ENCODE data around the gene PLN. TPM values are rescaled to one million over a fixed set of nuclear protein-coding genes. Genes with fewer than 3 reads are reported as not detected.

PLN gene
- polyA plus RNA-seq, 4 donors, result 0.67 to 14.3 (median 6.2) TPM

DNA sequence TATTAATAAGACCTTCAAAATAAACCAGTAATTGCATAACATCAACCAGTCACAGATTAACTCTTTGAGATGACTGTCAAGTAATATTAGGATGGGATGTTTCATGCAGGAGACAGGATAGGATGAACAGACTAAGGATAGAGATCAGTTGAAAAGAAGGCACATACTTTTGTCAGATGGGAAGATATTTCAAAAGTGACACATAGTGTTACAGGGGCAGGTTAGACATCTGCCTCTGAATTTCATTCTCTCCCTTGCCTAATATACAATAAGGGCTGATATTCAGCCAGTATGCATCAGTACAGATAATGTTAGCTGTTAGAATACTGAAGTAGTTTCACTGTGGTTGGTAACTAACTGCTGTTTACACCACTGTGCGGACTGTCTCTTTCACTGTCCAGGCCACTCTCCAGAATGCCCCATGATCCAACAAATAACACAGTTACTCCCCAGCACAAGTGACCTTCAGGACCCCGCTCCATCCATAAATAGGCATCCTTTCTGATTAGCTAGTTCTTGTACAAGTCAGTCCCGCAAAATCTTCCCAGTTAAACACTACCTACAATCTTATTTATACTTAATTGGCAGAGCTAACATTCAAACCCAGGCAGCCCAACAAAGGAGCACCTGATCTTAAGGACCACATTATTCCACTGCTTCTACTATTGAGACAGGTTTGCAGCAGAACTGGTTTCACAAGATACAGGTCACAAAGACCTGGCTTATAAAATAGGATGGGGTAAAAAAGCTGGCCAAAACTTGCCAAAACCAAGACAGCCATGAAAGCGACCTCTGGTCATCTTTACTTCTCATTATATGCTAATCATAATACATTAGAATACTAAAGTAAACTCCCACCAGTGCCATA is 21.9 kb upstream of the PLN start:
- WGBS, 3 donors, result 82 to 87% (median 86%) methylated on average over 4 of the region's 4 CpGs
- H3K4me1 ChIP-seq (ENCODE audit: control insufficient read depth in 3 of 3, insufficient read depth in 2 of 3, low read depth in 1 of 3, low read length in 2 of 3), result no peaks in the 10 kb centered on the region
- DNase-seq (no peak), FAIRE-seq (no peak)
- no peaks in the 10 kb centered on the region for H3K36me3 ChIP-seq (ENCODE audit: control insufficient read depth in 3 of 3, insufficient read depth in 2 of 3, low read depth in 1 of 3, low read length in 3 of 3)
- H3K4me3 ChIP-seq (ENCODE audit: low read depth in 1 of 3, low read length in 3 of 3), result no peak overlapping the region
- H3K27me3 ChIP-seq (ENCODE audit: control insufficient read depth in 3 of 3, insufficient read depth in 3 of 3, low read length in 3 of 3), result no peaks in the 10 kb centered on the region
- no peaks in the 10 kb centered on the region for H3K9me3 ChIP-seq (ENCODE audit: control insufficient read depth in 2 of 2, insufficient read depth in 1 of 2, low read depth in 1 of 2, low read length in 1 of 2)
- peak overlapping the region in 1 of 3 donors; percentile 14 for H3K27ac ChIP-seq (ENCODE audit: low read depth in 1 of 3, low read length in 2 of 3)

DNA sequence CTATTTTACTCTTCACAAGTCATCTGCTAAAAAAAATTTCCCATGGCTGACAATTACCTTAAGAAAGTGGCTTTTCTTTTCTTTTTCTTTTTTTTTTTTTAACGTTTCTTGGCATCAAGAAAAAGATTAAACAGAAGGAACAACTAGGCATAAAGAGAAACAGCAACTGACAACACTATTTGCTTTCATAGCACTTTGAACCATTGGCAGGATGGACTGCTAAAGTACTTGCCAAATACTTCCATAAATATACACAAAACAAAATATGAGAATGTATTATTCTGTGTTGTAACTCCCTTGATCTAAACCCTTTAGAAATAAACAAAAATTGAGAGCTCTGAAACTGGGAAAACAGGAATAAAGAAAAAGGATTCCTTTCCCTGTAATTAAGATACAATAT is 20.0 kb upstream of the PLN start:
- DNase-seq (no peak), FAIRE-seq (no peak)
- WGBS, 3 donors, result 19 to 41% (median 25%) methylated on average over 1 of the region's 1 CpG
- Histone ChIP-seq H3K27me3 (ENCODE audit: control insufficient read depth in 3 of 3, insufficient read depth in 3 of 3, low read length in 3 of 3) (no peaks in the 10 kb centered on the region), H3K36me3 (ENCODE audit: control insufficient read depth in 3 of 3, insufficient read depth in 2 of 3, low read depth in 1 of 3, low read length in 3 of 3) (no peaks in the 10 kb centered on the region), H3K9me3 (ENCODE audit: control insufficient read depth in 2 of 2, insufficient read depth in 1 of 2, low read depth in 1 of 2, low read length in 1 of 2) (no peaks in the 10 kb centered on the region), H3K4me3 (ENCODE audit: low read depth in 1 of 3, low read length in 3 of 3) (no peak overlapping the region), H3K27ac (ENCODE audit: low read depth in 1 of 3, low read length in 2 of 3) (no peak overlapping the region), H3K4me1 (ENCODE audit: control insufficient read depth in 3 of 3, insufficient read depth in 2 of 3, low read depth in 1 of 3, low read length in 2 of 3) (no peaks in the 10 kb centered on the region)

DNA sequence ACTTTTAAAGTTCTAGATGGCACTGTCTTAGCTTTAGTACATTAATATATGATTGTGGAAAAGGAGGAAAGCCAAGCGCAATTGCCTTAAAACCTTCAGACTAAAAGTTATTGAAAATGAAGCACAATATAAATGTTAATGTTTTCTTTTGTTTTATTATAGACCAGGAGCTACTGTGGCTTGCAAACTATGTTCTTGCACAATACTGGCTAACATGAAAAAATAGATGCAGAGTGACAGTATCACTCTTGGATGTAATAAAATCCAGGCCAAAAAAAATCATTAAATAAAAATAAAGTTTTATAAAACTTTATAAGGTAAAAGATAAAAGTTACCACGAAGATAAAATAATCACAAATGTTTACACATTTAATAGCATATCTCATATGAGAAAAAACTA is 18.3 kb upstream of the PLN start:
- H3K27ac ChIP-seq (ENCODE audit: low read depth in 1 of 3, low read length in 2 of 3), result no peak overlapping the region
- no peaks in the 10 kb centered on the region for H3K4me1 ChIP-seq (ENCODE audit: control insufficient read depth in 3 of 3, insufficient read depth in 2 of 3, low read depth in 1 of 3, low read length in 2 of 3)
- FAIRE-seq, result peak; percentile 62
- no peak overlapping the region for H3K4me3 ChIP-seq (ENCODE audit: low read depth in 1 of 3, low read length in 3 of 3)
- H3K9me3 ChIP-seq (ENCODE audit: control insufficient read depth in 2 of 2, insufficient read depth in 1 of 2, low read depth in 1 of 2, low read length in 1 of 2), result no peaks in the 10 kb centered on the region
- no peak for DNase-seq
- H3K36me3 ChIP-seq (ENCODE audit: control insufficient read depth in 3 of 3, insufficient read depth in 2 of 3, low read depth in 1 of 3, low read length in 3 of 3), result no peaks in the 10 kb centered on the region
- H3K27me3 ChIP-seq (ENCODE audit: control insufficient read depth in 3 of 3, insufficient read depth in 3 of 3, low read length in 3 of 3), result no peaks in the 10 kb centered on the region
- 76 to 93% (median 79%) methylated on average over 2 of the region's 2 CpGs for WGBS, 3 donors

DNA sequence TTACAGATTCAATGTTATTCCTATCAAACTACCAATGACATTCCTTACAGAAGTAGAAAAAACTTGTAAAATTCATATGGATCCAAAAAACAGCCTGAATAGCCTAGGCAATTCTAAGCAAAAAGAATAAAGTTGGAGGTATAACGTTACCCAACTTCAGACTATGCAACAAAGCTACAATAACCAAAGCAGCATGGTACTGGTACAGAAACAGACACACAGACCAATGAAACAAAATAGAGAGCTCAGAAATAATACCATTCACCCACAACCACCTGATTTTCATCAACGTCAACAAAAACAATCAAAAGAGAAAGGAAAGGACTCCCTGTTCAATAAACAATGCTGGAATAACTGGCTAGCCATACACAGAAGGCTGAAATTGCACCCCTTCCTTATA is 17.2 kb upstream of the PLN start:
- no peak for FAIRE-seq
- H3K27ac ChIP-seq (ENCODE audit: low read depth in 1 of 3, low read length in 2 of 3), result no peak overlapping the region

DNA sequence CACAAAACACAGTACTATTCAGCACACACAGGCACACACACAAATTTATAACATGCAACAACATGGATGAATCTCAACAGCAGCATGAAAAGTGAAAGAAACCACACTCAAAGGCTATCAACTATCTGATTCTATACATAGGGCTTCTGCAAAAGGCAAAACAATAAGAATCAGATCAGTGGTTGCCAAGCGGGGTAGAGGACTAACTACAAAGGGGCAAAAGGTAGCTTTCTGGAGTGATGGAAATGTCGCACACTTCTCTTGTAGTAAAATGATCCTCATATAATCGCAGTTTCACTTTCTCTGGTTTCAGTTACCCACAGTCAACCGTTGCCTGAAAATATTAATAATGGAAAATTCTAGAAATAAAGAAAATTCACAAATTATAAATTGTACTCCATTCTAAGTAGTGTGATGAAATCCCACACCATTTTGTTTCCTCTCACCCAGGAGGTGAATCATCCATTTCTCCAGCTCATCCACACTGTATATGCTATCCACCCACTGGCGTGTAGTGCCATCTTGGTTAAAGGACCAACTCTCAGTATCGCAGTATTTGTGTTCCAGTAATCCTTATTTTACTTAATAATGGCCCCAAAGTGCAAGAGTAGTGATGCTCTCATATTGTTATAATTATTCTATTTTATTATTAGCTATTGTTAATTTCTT is 12.8 kb upstream of the PLN start:
- FAIRE-seq (no peak), DNase-seq (no peak)
- H3K4me3 ChIP-seq (ENCODE audit: low read depth in 1 of 3, low read length in 3 of 3), result no peak overlapping the region
- no peaks in the 10 kb centered on the region for H3K4me1 ChIP-seq (ENCODE audit: control insufficient read depth in 3 of 3, insufficient read depth in 2 of 3, low read depth in 1 of 3, low read length in 2 of 3)
- WGBS, 3 donors, result 81 to 92% (median 88%) methylated on average over 6 of the region's 6 CpGs
- H3K27ac ChIP-seq (ENCODE audit: low read depth in 1 of 3, low read length in 2 of 3), result no peak overlapping the region
- no peaks in the 10 kb centered on the region for H3K9me3 ChIP-seq (ENCODE audit: control insufficient read depth in 2 of 2, insufficient read depth in 1 of 2, low read depth in 1 of 2, low read length in 1 of 2)
- H3K27me3 ChIP-seq (ENCODE audit: control insufficient read depth in 3 of 3, insufficient read depth in 3 of 3, low read length in 3 of 3), result no peaks in the 10 kb centered on the region
- H3K36me3 ChIP-seq (ENCODE audit: control insufficient read depth in 3 of 3, insufficient read depth in 2 of 3, low read depth in 1 of 3, low read length in 3 of 3), result no peaks in the 10 kb centered on the region

More for the DNA sequence above, 17.2 kb upstream of the PLN start:
- no peaks in the 10 kb centered on the region for H3K27me3 ChIP-seq (ENCODE audit: control insufficient read depth in 3 of 3, insufficient read depth in 3 of 3, low read length in 3 of 3)
- WGBS, 3 donors, result 88 to 93% (median 88%) methylated on average over 2 of the region's 2 CpGs
- H3K36me3 ChIP-seq (ENCODE audit: control insufficient read depth in 3 of 3, insufficient read depth in 2 of 3, low read depth in 1 of 3, low read length in 3 of 3), result no peaks in the 10 kb centered on the region
- H3K4me3 ChIP-seq (ENCODE audit: low read depth in 1 of 3, low read length in 3 of 3), result no peak overlapping the region
- no peak for DNase-seq
- H3K9me3 ChIP-seq (ENCODE audit: control insufficient read depth in 2 of 2, insufficient read depth in 1 of 2, low read depth in 1 of 2, low read length in 1 of 2), result no peaks in the 10 kb centered on the region
- H3K4me1 ChIP-seq (ENCODE audit: control insufficient read depth in 3 of 3, insufficient read depth in 2 of 3, low read depth in 1 of 3, low read length in 2 of 3), result no peaks in the 10 kb centered on the region

DNA sequence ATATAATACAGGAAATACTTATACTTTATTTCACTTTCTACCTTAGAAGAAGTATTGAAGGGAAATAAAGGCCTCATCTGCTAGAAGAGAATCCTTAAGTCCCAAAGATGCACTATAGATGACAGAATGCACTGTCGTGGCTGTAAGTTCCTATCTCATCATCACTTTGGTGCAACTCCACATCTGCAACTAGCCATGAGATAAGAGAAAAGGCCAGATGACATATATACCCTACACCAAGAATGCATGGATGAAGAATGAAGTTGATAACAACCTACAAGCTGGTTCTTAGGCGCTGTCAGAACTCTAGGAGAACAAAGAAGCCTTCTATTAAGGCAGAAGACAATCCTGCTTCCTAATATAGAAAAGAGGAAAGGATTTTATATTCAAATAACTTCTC is 11.6 kb upstream of the PLN start:
- Histone ChIP-seq H3K27me3 (ENCODE audit: control insufficient read depth in 3 of 3, insufficient read depth in 3 of 3, low read length in 3 of 3) (no peaks in the 10 kb centered on the region), H3K4me1 (ENCODE audit: control insufficient read depth in 3 of 3, insufficient read depth in 2 of 3, low read depth in 1 of 3, low read length in 2 of 3) (no peaks in the 10 kb centered on the region), H3K4me3 (ENCODE audit: low read depth in 1 of 3, low read length in 3 of 3) (no peak overlapping the region), H3K9me3 (ENCODE audit: control insufficient read depth in 2 of 2, insufficient read depth in 1 of 2, low read depth in 1 of 2, low read length in 1 of 2) (no peaks in the 10 kb centered on the region), H3K27ac (ENCODE audit: low read depth in 1 of 3, low read length in 2 of 3) (no peak overlapping the region), H3K36me3 (ENCODE audit: control insufficient read depth in 3 of 3, insufficient read depth in 2 of 3, low read depth in 1 of 3, low read length in 3 of 3) (no peaks in the 10 kb centered on the region)
- no peak for DNase-seq
- WGBS, 3 donors, result 83 to 91% (median 89%) methylated on average over 2 of the region's 2 CpGs
- FAIRE-seq, result no peak

DNA sequence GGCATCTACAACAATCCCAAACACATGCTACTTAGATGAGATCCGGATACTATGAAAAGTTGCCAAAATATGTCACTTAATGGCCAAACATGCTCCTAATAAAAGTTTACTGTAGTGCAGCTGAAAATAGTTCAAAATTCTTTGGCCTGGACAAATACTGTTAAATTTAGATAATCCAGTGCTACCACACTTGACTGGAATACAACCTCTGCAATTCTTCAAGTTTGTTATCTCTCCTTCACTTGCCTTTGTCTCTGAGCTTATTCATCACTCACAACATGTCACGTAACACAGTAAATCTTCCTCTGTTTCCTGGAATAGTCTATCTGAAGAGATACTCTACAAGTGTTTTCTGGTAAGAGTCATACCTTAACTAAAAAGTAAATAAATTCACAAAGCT is 10.5 kb upstream of the PLN start:
- no peaks in the 10 kb centered on the region for H3K27me3 ChIP-seq (ENCODE audit: control insufficient read depth in 3 of 3, insufficient read depth in 3 of 3, low read length in 3 of 3)
- no peaks in the 10 kb centered on the region for H3K36me3 ChIP-seq (ENCODE audit: control insufficient read depth in 3 of 3, insufficient read depth in 2 of 3, low read depth in 1 of 3, low read length in 3 of 3)
- no peak overlapping the region for H3K27ac ChIP-seq (ENCODE audit: low read depth in 1 of 3, low read length in 2 of 3)
- H3K9me3 ChIP-seq (ENCODE audit: control insufficient read depth in 2 of 2, insufficient read depth in 1 of 2, low read depth in 1 of 2, low read length in 1 of 2), result no peaks in the 10 kb centered on the region
- DNase-seq (no peak), FAIRE-seq (no peak)
- H3K4me3 ChIP-seq (ENCODE audit: low read depth in 1 of 3, low read length in 3 of 3), result no peak overlapping the region
- H3K4me1 ChIP-seq (ENCODE audit: control insufficient read depth in 3 of 3, insufficient read depth in 2 of 3, low read depth in 1 of 3, low read length in 2 of 3), result no peaks in the 10 kb centered on the region
- WGBS, 3 donors, result 57 to 80% (median 79%) methylated on average over 2 of the region's 2 CpGs

DNA sequence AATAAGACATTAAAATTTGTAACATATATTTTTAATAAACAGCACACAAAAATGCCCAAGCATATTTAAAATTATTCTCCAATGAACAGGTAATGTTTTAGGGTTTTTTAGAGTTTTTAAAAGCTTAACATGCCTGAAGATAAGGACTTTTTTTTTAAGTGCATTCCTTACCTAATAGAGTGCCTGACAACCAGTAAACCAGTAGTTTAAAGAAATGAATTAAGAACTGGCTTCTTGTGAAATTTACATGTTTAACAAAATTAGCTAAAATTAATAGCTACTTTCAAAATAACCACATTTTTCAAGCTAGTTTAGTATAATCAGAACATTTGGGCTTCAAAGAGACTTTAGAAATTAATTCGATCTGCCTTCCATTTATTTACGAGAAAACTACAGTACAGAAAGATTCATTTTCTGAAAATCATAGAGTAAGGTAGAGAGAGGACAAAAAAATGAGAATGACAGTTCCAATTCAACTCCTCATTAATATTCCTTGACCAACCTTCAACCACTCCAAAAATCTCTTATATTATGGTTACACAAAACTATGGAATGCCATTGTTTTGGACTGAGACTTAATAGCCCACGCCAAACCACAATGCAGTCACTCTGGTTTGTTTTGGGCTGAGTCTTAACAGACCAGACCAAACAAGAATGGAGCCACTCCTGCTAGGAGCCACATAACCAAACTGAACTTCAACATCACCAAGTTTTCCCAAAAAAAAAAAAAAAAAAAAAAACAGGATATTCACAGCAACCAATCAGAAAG is 5.7 kb upstream of the PLN start:
- no peak for DNase-seq
- H3K4me1 ChIP-seq (ENCODE audit: control insufficient read depth in 3 of 3, insufficient read depth in 2 of 3, low read depth in 1 of 3, low read length in 2 of 3), result no peaks in the 10 kb centered on the region
- FAIRE-seq, result no peak

More for the DNA sequence above, 5.7 kb upstream of the PLN start:
- H3K27me3 ChIP-seq (ENCODE audit: control insufficient read depth in 3 of 3, insufficient read depth in 3 of 3, low read length in 3 of 3), result no peaks in the 10 kb centered on the region
- no peak overlapping the region for H3K4me3 ChIP-seq (ENCODE audit: low read depth in 1 of 3, low read length in 3 of 3)
- H3K36me3 ChIP-seq (ENCODE audit: control insufficient read depth in 3 of 3, insufficient read depth in 2 of 3, low read depth in 1 of 3, low read length in 3 of 3), result no peaks in the 10 kb centered on the region
- H3K9me3 ChIP-seq (ENCODE audit: control insufficient read depth in 2 of 2, insufficient read depth in 1 of 2, low read depth in 1 of 2, low read length in 1 of 2), result no peaks in the 10 kb centered on the region
- H3K27ac ChIP-seq (ENCODE audit: low read depth in 1 of 3, low read length in 2 of 3), result no peak overlapping the region
- 95 to 100% (median 99%) methylated on average over 3 of the region's 3 CpGs for WGBS, 3 donors
